ENCODE data around the gene CEP55. TPM values are rescaled to one million over a fixed set of nuclear protein-coding genes. Genes with fewer than 3 reads are reported as not detected.

Gene CEP55
- total and polyA plus RNA-seq, 9 of the 15 experiments (the other 6 are each of a cell fraction or from before 2014, with no cell fraction given) = 4.4 to 32.5 (median 18.1) TPM

- TF ChIP-seq HMBOX1 (IDR thresholded peaks at IDR 0.05) (no peak), POLR2G (IDR thresholded peaks at IDR 0.05; ENCODE audit: low read depth, low read length) (no peak), NONO (IDR thresholded peaks at IDR 0.05; ENCODE audit: low read depth in 2 of 2, low read length in 1 of 2) (no peak), GATAD2B (IDR thresholded peaks at IDR 0.05; ENCODE audit: borderline replicate concordance) (no peak), ARID4B (CRISPR knock-in tag; IDR thresholded peaks at IDR 0.05) (no peak), SAFB2 (IDR thresholded peaks at IDR 0.05; ENCODE audit: borderline replicate concordance, low read depth, low read length, severe bottlenecking) (no peak)
- H3K4me1 ChIP-seq (replicated peaks in 1 of 2; ENCODE audit: control insufficient read depth in 2 of 2, insufficient read depth in 2 of 2, low read length in 2 of 2) = no peaks in the 10 kb centered on the region
- peaks cover 30% of the 10 kb centered on the region; the same call in 2 of the 3 replicates for H3K36me3 ChIP-seq (ENCODE audit: control insufficient read depth, insufficient read depth, low read length)
- no peak overlapping the region for H3K4me2 ChIP-seq (ENCODE audit: insufficient read depth, low read length)
- no peak overlapping the region for H3K9ac ChIP-seq (ENCODE audit: insufficient read depth in 1 of 2, low read depth in 2 of 2, low read length in 2 of 2)
- in situ Hi-C loops (cut with MboI) (no loop called here), intact Hi-C loops (cut with micrococcal nuclease) (no loop called here)
- no peak for FAIRE-seq
- ChIA-PET POLR2A (no interaction called here), CTCF (ENCODE audit: low intra/inter-chr PET ratio) (no interaction called here)
- H3K9me1 ChIP-seq (ENCODE audit: control insufficient read depth, insufficient read depth, low read length) = no peaks in the 10 kb centered on the region
- H3K27me3 ChIP-seq (ENCODE audit: control insufficient read depth in 2 of 2, insufficient read depth in 2 of 2, low read length in 2 of 2) = no peaks in the 10 kb centered on the region
- no TSS peak for BruUV-seq (replicated peaks)
- no peak overlapping the region for H3K4me3 ChIP-seq
- no peak for ATAC-seq
- no peaks in the 10 kb centered on the region for H3K9me3 ChIP-seq (replicated peaks; ENCODE audit: control insufficient read depth, insufficient read depth, low read depth, low read length)
- no peak overlapping the region for H2AFZ ChIP-seq (ENCODE audit: low read depth, low read length)
- WGBS (ENCODE audit: insufficient coverage, low coverage, missing lambda C conversion rate) = 83% methylated on average over 2 of the region's 4 CpGs
- H3K27ac ChIP-seq (ENCODE audit: extremely low read depth, low read depth, low read length) = no peak overlapping the region
- H4K20me1 ChIP-seq (replicated peaks; ENCODE audit: control insufficient read depth, insufficient read depth, low read length) = no peaks in the 10 kb centered on the region
- H3K79me2 ChIP-seq (ENCODE audit: control insufficient read depth, insufficient read depth, low read length) = no peaks in the 10 kb centered on the region
- no peak for DNase-seq (ENCODE audit: extremely low read depth in 1 of 4, low spot score in 3 of 4)
Observed at GRCh38 chr10:93514521-93514920, 18.1 kb downstream of the CEP55 start.

Measured in K562 (cell line).